Stimulated activated CD4-positive, alpha-beta T cell treated with anti-CD3 and anti-CD28 coated beads, Interleukin-12 subunit alpha, Interleukin-12 subunit beta, amount 100 ng/mL, for 48 hours (primary cell): ENCODE data around the gene EGFL8.
"Not testable (repeated sequence)": the region's sequence is repeated elsewhere in the genome, so short reads cannot be mapped to it uniquely, and the experiment has no call there.

Source experiments
- DNase-seq, 3 donors: peaks; one replicate each; pipeline ENCODE4 v3.0.0-alpha.2; 2020; ENCODE audit warnings: low read depth in 2 of 3, low spot score in 1 of 3

Gene EGFL8

DNA sequence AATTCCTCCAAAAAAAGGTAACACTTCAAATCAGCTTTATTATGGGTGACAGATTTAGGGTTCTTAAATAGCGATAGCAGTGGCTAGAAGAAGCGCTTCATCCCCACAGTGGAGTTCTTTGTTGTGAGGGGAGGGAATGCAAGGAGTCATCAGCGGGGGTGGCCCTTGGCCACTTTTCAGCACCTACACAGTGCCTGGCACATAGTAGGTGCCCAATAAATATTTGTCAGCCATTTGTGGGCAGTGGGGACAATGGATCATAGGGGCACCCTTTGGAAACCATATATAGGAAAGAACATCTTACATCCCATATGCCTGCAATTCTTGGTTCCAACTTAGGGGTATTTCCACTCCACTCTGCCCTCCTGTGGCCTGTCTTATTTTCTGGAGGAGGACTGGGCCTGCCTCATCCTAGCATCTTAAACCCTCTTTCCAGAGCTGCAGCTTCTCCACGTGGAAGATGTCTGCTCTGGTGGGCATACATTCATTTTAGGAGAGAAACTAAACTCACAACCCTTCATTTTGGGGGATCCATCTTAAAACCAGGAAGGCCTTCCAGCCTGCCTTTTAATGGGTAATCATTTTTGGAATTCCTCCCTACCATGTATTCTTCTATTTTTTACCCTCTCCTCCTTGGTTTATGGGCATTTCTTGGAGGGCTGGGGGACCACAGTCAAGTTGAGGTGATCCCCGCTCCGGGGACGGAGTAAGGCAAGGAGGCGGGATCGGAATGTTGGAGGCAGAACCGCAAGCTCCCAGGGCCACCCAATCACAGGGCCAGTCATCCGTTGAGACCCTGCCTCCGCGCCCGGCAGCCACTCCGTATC, 30.6 kb downstream of the EGFL8 start:
- DNase-seq, result no peak

DNA sequence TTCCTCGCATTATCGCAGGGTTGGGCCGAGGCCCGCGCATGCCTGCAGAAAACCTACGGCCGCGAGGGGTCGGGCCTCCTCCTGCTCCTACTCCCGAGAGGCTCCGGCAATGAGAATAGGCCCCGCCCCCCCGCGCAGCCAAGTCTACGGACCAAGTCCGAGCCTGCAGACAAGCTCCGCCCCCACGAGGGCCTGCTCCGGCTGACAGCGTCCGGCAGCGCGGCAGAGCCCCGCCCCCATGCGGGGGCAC, 31.2 kb downstream of the EGFL8 start:
- peak; percentile 100 for DNase-seq

DNA sequence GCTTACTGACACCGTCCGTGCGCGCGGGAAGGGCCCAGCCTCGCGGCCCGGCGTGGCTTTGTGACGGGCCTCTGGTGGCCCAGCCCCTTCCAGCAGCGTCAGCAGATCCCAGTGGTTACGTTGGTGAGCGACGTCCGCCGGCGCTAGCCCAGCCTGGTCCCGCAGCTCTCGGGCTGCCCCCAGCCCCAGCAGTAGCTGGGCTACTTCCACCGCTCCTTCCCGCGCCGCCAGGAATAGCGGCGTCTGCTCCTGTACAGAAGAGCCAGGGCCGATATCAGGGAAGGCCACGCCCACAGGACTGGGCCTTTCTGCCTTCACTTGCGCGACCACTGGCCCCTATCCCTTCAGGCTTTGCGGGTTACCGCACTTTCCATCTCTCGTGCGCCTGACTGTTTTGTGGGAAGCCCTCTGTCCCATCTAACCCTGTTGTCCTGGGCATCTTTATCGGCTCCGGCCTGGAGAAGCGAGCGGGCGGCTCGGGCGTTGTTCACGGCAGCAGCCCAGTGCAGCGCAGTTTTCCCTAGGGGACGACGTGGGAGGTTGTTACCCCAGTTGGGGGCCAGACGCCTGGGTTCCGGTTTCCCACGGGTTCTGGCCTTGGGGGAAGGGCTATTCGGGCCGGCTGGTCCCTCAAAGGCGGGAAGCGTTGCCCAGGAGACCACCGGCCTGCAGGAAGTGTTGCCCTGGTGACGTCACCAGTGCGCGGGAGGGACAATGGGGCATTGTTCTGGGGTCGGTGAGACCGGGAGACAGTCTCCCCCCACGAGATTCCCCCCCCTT, 31.7 kb downstream of the EGFL8 start:
- DNase-seq, result peak; percentile 41 to 51 (median 51)

DNA sequence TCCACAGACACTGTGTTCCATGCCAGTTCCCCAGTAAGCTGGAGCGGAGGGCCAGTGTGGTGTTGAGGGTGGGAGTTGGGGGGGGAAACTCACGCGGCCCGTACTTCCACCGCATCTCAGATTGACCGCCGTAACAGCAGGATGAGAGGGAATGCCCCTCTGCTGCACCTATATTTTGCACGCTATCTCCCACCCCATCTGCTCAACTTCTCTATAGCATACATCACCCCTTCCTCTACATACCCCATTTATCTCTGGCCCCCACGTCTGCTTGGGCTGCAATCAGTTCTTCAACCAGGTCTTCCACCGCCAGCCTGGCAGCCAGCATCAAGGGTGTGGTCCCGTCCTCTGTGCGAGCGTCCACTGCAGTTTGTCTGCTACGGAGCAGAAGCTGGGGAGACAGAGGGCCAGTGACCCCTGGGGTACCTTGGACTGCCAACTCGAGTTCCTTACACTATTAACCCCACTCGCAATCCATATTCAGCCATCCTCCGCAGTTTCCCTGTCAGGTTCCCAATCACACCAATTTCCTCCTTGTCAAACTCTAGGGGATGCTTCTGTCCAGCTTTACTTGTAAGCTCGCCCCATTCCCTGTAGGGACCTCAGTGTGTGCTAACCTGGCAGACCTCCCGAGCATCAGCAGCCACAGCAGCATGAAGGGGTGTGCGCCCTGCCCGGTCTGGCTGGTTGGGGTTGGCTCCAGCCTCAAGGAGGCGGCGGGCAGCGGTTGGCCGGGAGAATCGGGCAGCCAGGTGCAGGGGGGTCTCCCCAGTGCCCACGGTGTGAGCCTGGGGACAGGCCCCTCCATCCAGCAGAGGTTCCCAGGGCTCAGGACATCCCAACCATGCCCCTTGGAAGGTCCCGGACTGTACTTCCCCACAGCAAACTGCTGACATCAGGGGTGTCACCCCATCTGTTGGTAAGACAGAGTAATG, 32.6 kb downstream of the EGFL8 start:
- no peak for DNase-seq

DNA sequence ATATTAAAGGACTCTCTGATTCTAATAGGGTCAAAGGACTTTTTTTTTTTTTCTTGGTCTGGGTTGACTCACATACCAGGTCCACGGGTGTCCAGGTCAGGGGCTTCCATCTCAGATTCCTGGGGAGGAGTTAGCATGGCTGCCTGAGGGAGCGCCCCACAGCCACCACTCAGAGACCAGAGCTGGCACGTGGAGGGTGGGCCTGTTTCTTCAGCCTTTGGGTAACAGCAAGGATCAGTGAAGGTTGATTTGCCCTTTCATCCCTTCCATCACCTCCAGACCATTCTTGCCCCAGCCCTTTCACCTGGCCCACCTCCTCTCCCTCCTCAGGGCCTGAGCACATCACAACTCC, 33.9 kb downstream of the EGFL8 start:
- DNase-seq, result no peak

DNA sequence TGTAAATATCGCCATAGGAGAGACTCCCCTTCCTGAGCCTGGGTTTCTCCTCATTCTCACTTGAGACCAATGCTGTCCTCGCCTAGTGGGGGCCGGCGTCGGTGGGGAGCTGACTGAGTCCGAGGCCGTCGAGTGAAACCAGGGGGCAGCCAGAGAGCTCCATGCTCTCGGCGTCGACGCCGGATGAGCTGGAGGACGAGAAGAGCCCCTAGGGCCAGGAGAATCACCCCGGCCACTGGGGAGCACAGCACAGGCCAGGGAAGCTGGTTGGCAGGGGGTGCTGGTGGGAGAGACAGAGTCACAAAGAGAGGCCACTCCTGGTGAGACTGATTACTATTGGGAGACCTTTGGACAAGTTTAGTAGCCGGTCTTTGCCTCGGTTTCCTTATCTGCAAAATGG, 34.5 kb downstream of the EGFL8 start:
- no peak for DNase-seq

DNA sequence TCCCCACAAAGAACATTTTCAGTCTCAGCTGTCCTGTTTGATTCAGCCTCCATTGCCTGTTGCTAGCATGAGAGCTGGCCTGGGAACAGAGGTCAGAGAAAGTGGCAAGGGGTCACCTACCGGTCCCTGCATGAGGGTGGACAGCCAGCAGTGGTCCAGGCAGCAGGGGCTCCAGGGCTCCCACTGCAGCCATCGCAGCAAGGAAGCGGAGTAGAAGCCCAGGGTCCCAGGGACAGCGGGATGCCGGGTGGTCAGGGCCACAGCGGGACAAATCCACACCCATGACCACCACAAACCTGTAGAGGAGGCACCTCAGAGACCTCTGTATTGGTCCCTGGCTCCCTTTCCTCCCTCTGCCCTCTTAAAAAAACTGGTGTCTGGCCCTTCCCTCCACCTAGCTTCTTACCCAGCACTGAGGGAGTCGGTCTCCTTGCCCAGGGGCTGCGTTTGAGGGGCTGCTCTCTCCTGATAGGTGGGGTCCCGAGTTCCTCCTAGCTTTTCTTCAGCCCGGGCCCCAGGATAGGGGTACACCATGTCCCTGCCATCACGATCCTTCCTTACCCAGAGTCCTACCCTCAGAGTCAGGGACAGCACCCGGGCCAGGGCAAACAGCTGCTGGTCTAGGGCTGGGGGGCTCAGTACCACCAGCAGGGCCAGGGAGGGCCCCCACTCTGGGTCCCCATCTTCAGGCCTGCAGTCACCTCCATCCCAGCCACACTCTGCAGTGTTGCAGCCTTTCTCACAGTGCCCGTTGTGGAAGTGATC, 36.5 kb downstream of the EGFL8 start:
- no peak for DNase-seq

DNA sequence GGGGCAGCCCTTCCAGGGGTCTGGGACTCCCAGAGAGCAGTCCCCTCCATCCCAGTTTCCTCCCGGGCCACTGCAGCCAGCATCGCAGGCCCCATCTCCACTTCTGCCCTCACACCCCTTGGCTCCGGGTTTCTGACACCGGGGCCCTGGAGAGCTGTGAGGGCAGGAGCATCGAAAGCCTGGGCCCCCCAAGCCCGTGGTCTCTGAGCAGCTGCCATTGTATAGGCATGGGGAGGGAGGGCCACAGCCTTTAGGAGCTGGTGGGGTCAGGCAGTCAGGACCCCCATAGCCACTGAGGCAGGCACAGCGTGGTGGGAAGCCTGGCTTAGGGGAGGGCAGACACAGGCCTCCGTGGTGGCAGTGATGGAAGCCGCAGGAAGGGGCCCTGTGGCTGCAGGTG, 37.8 kb downstream of the EGFL8 start:
- DNase-seq, result no peak

DNA sequence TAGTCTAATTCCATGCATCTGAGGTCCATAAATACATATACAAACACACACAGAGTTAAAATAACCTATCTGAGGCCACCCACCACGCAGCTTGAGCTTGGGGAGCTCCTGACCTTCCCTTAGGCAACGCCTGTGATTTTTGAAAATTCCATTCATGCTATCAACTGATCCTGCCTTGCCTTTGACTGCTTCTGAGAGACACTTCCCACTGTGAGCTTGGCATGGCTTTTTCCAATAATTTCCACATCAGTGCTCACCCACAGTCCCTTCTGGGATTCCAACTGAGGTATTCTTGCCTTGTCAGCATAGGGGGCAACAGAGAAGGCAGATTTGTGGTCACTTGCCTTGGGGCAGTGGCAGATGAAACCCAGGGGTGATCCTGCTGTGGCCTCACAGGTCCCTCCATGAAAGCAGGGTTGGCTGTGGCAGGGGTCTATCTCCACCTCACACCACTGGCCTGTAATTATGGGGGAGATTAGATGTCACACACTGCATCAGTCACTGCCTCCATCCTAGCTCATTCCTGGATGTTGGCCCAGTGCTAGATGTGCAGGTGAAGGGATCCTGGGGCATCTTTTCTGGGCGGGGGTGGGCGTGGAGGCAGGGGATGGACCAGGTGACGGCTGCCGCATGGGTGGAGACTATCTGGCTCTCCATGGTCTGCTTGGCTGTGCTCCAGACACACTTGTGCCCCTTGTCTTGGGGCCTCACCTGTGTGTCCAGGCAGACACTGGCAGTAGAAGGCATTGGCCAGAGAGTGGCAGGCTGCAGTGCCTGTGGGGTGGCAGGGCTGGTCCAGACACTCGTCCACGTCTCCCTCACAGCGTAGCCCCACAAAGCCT, 39.3 kb downstream of the EGFL8 start:
- DNase-seq, result no peak

DNA sequence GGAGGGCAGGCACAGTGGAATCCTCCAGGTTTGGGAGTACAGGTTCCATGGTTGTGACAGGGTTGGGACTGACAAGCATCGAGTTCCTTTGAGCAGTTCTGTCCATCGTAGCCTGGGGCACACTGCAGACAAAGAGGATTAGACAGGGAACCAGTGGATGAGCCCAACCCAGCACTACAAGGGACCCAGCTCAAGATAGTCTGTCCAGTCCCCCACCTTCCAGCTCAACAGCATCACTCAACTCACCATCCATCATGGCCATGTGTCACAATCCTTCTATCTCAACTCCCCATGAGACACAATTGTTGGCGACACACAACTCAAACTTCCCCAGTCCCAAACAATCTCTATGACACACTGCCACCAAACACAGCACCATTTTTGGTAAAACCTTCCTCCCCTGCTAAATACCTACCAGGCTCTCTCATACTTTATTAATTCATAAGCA, 39.9 kb downstream of the EGFL8 start:
- DNase-seq, result no peak

DNA sequence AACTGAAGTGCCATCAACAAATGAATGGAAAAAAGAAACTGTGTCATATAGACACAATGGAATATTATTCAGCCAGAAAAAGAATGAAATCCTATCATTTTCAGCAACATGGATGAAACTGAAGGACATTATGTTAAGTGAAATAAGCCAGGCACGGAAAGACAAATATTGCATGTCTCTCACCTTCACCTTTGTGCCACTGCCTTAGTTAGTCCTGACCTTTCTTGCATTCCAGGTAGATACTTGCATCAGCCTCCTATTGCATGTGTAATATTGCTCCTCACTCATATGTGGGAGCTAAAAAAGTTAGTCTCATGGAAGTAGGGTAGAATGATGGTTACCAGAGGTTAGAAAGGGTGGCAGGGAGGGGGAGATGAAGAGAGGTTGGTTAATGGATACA, 44.6 kb downstream of the EGFL8 start:
- no peak for DNase-seq

DNA sequence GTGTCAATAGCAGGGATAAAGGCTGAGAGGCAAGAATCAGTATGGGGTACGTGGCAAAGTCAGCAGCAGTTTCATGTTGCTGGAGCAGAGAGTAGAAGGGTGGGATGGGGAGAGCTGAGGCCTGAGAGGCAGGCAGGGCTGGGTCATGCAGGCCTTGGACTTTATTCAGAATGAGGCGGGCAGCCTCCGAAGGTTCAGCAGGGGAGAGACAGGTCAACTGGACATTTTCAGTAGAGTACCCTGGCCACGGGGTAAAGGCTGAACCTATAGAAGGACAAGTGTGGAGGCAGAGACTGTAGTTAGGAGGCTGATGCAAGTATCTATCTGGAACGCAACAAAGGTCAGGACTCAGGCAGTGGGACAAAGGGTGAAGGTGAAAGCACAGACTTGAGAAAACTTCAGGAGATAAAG, 45.8 kb downstream of the EGFL8 start:
- no peak for DNase-seq

DNA sequence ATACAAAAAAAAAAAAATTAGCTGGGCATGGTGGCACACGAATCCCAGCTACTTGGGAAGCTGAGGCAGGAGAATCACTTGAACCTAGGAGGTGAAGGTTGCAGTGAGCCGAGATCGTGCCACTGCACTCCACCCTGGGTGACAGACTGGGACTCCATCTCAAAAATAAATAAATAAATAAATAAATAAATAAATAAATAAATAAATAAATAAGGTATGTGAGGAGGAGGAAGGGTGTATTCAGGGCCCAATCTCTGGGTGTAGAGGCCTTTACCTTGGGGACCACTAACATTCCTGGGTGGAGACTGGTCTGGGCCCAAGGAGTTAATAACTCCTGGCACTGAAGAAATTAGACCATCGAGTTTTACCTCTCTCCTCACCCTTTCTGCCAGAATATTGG, 47.0 kb downstream of the EGFL8 start:
- DNase-seq, result not testable (repeated sequence)

DNA sequence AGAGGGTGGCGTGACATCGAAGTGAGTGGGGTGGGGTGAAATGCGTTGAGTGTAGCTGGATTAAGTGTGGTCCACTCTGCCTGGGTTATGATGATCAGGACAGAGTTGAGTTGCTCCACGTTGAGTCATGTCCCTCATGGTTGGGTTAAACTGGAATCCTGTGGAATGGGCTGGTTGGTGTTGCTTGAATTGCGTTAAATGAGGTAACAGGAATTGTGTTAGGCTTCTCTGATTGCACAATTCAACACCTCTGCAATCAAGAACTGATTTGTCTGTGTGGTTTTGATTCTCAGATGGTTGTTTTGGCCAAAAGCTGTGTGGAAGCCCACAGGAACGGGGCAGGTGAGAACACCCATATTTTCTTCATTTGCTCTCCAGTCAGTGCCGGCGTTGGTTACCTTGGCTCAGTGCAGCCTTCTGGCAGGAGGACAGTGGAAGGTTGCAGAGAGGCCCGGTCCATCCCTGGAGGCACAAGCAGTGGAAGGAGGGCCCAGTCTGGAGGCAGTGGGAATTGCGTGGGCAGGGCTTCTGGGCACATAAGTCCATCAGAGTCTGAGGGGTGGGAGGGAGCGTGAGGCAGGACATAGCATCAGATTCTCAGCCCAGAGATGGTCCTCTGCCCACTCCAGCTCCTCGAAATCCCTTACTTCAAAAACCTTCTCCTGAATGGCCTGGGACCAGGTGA, 47.8 kb downstream of the EGFL8 start:
- no peak for DNase-seq

DNA sequence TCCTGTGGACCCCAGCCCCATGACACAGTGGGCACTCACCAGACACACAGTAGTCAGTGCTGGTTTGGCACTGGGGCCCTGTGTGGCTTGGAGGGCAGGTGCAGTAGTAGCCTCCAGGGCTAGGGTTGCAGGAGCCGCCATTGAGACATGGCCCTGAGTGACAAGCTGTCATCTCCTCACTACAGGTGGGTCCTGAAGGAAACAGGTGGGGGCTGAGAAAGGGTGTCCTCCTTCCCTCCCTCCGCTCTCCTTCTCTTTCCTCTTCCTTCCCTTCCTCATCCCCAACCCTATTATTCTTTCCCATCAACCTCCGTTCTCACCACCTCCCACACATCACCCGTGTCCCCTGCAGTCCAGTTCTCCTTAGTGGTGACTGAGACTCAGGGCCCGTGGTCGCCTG, 49.3 kb downstream of the EGFL8 start:
- no peak for DNase-seq

DNA sequence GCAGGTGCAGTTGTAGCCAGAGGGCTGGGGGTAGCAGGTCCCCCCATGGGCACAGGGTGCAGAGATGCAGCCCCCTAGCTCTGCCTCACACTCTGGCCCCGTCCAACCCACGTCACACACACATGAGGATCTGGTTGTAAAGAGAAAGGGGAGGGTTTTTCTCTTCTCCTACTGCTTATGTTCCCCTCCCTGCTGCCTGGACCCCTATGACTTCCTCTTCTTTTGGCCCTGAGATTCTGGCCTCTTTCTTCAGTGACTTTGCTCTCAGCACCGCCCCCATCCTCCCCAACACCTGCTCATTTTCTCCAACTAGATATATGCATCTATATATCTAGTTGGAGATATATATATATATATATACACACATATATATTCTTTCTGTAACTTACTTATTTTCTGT, 49.7 kb downstream of the EGFL8 start:
- DNase-seq, result no peak

DNA sequence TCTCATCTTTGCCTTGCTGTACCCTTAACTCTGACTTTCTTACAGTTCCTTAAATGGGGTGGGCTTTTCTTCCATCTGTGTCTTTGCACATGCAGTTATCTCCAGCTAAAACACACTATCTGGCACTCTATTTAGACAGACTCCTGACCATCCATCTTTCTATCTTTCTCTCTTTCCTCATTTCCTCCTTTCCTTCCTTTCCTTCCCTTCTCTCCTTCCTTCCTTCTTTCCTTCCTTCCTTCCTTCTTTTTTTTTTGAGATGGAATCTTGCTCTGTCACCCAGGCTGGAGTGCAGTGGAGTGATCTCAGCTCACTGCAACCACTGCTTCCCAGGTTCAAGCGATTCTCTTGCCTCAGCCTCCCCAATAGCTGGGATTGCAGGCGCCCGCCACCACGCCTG, 51.2 kb downstream of the EGFL8 start:
- no peak for DNase-seq

DNA sequence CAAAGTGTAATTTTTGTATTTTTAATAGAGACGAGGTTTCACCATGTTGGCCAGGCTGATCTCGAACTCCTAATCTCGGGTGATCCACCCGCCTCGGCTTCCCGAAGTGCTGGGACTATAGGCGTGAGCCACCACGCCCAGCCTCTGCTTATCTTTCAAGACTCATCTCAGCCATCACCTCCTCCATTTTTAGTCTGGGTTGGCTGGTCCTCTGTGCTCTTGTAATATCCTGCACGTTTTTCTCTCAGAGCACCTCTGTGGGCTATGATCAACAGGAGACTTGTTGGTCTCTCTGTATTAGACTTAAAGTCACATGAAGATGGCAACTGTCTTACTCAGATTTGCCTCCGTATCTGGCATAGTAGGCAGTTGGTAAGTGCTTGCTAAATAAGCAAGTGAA, 51.9 kb downstream of the EGFL8 start:
- DNase-seq, result no peak

DNA sequence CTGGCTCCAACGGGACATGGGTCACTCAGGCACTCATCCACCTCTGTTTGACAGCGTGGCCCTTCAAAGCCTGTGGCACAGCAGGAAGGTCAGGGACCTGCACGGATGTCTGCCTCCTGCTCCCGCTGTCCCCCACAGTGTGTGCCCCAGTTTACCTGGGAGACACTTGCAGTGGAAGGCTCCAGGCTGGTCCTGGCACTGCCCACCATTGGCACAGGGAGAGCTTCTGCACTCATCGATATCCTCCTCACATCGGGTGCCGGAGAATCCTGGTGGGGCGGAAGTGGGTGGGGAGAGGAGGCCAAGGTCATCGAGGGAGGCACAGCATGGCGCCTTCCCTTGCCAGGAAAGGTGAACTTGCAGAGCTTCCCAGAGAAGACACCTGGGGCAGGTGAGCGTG, 52.6 kb downstream of the EGFL8 start:
- no peak for DNase-seq
